HL-60 (cell line): ENCODE measurements around the gene ZNF281.

ENCODE experiments used
- DNase-seq, 2 experiments: peaks; one replicate each; pipeline ENCODE4 v3.0.0-alpha.2; 2010 to 2020; ENCODE audit warnings: low read depth in 1 of 2, low spot score in 1 of 2
- H3K27ac ChIP-seq: fragments of 250-450 bp; sonication (Bioruptor Pico); replicated peaks from 2 replicates; pipeline ENCODE4 v1.5.1; 2020; ENCODE audit warnings: mild to moderate bottlenecking, moderate library complexity
- H3K27me3 ChIP-seq: fragments of 250-450 bp; sonication (Bioruptor Pico); 2 replicates; pipeline ENCODE4 v1.5.1; 2021; ENCODE audit warnings: mild to moderate bottlenecking, moderate library complexity; ENCODE audit not compliant: insufficient read depth, poor library complexity, severe bottlenecking
- H3K4me3 ChIP-seq: replicated peaks from 2 replicates; pipeline ENCODE4 v1.5.1; 2011; ENCODE audit warnings: mild to moderate bottlenecking, control low read depth, low read length; ENCODE audit not compliant: insufficient read depth
- CTCF ChIP-seq: IDR thresholded peaks from one replicate; pipeline ENCODE4 v1.5.1; 2011; ENCODE audit warnings: low read length, control low read depth, inconsistent platforms; ENCODE audit not compliant: insufficient read depth
- GABPA ChIP-seq: IDR thresholded peaks from 2 replicates; pipeline ENCODE4 v1.6.1; 2012; ENCODE audit warnings: low read depth
- POLR2AphosphoS5 ChIP-seq: IDR thresholded peaks from 2 replicates; pipeline ENCODE4 v1.6.1; 2012; ENCODE audit warnings: low read depth
- REST ChIP-seq: IDR thresholded peaks from 2 replicates; pipeline ENCODE4 v1.6.1; 2012; ENCODE audit warnings: low read depth; ENCODE audit not compliant: insufficient replicate concordance
- SPI1 ChIP-seq: IDR thresholded peaks from 2 replicates; pipeline ENCODE4 v1.6.1; 2012; ENCODE audit warnings: low read depth, mild to moderate bottlenecking, borderline replicate concordance

Gene ZNF281

GRCh38 chr1:200367841-200368534 lies 41.8 kb downstream of the ZNF281 start:
- Histone ChIP-seq H3K4me3 (0 out of 2 replicates have a peak overlapping the region, but pooled peaks have one; percentile 10), H3K27me3 (no peaks in the 10 kb centered on the region), H3K27ac (peak overlapping the region; percentile 70)
- DNase-seq, result peak in 1 of 2 experiments; percentile 74
- TF ChIP-seq GABPA, result 0 out of 2 replicates have a peak, but pooled peaks have one; percentile 7
- TF ChIP-seq CTCF, result no peak
- TF ChIP-seq POLR2AphosphoS5, result no peak
- no peak for TF ChIP-seq SPI1
- TF ChIP-seq REST, result no peak

GRCh38 chr1:200366577-200367253 lies 43.1 kb downstream of the ZNF281 start:
- DNase-seq, result peak; percentile 54 to 76
- TF ChIP-seq REST, result no peak
- peak; percentile 25; the same call in 1 of the 2 replicates for TF ChIP-seq POLR2AphosphoS5
- TF ChIP-seq SPI1, result peak; percentile 76; the same call in 1 of the 2 replicates
- Histone ChIP-seq H3K27ac (peak overlapping the region; percentile 3; the same call in 1 of the 2 replicates), H3K4me3 (no peak overlapping the region), H3K27me3 (no peaks in the 10 kb centered on the region)

- no peak for DNase-seq
- peak overlapping the region; percentile 3; the same call in 1 of the 2 replicates for H3K27ac ChIP-seq
These were observed 43.9 kb downstream of the ZNF281 start for GRCh38 chr1:200365897-200366426.

More at GRCh38 chr1:200365897-200366426, 43.9 kb downstream of the ZNF281 start:
- Histone ChIP-seq H3K27me3 (no peaks in the 10 kb centered on the region), H3K4me3 (no peak overlapping the region)
- TF ChIP-seq REST, result no peak
- no peak for TF ChIP-seq POLR2AphosphoS5
- no peak for TF ChIP-seq SPI1
- TF ChIP-seq GABPA, result no peak
- TF ChIP-seq CTCF, result no peak
